Calu3 (cell line): ENCODE results near the gene DOCK10. TPM values are rescaled to one million over a fixed set of nuclear protein-coding genes. Genes with fewer than 3 reads are reported as not detected.

ENCODE experiments used
- BruUV-seq: library from RNA; stranded (reverse); fragments of 400-500 nt; replicated peaks from 2 replicates; lab custom pipeline; 2021; lab: Mats Ljungman, UMichigan
- CTCF ChIA-PET: fragments of 300-600 bp; sonication (Branson Sonifier 250); formaldehyde crosslinking; loops from one replicate; lab custom pipeline; 2022; ENCODE audit warnings: antibody characterized with exemption; lab: Charles Lee
- DNase-seq: peaks from one replicate; pipeline ENCODE4 v3.0.0; 2022
- H3K27ac Mint-ChIP-seq: one replicate; pipeline ENCODE4 v1.8.0; 2022; ENCODE audit warnings: mixed read lengths; ENCODE audit not compliant: unreplicated experiment
- H3K27me3 Mint-ChIP-seq: one replicate; pipeline ENCODE4 v1.8.0; 2022; ENCODE audit warnings: mixed read lengths; ENCODE audit not compliant: unreplicated experiment
- H3K36me3 Mint-ChIP-seq: one replicate; pipeline ENCODE4 v1.8.0; 2022; ENCODE audit warnings: mild to moderate bottlenecking, moderate library complexity, mixed read lengths; ENCODE audit not compliant: insufficient read depth, unreplicated experiment
- H3K4me1 Mint-ChIP-seq: one replicate; pipeline ENCODE4 v1.8.0; 2022; ENCODE audit warnings: mild to moderate bottlenecking, low read depth, mixed read lengths; ENCODE audit not compliant: unreplicated experiment
- H3K4me3 Mint-ChIP-seq: one replicate; pipeline ENCODE4 v1.8.0; 2022; ENCODE audit warnings: mild to moderate bottlenecking, low read depth, moderate library complexity, mixed read lengths; ENCODE audit not compliant: unreplicated experiment
- H3K9me3 Mint-ChIP-seq: one replicate; pipeline ENCODE4 v1.8.0; 2022; ENCODE audit warnings: low read depth, mixed read lengths; ENCODE audit not compliant: unreplicated experiment
- intact Hi-C: fragments of 100-400 bp; cut with micrococcal nuclease; formaldehyde crosslinking; loops from one replicate; pipeline ENCODE4 v1.10.0; 2022; ENCODE audit not compliant: unreplicated experiment
- total RNA-seq: library from RNA; stranded (reverse); gene quantifications from 2 replicates; pipeline ENCODE4 v1.2.3, GENCODE V29; 2022
- TF ChIP-seq, protein P1 (sequence below): fragments of 200-600 bp; IDR thresholded peaks from one replicate; pipeline ENCODE4 v1.8.0; 2022; ENCODE audit warnings: antibody characterized with exemption; ENCODE audit not compliant: unreplicated experiment

Gene DOCK10
- total RNA-seq, 1 experiment from 2014 or later = 11.9 TPM

DNA sequence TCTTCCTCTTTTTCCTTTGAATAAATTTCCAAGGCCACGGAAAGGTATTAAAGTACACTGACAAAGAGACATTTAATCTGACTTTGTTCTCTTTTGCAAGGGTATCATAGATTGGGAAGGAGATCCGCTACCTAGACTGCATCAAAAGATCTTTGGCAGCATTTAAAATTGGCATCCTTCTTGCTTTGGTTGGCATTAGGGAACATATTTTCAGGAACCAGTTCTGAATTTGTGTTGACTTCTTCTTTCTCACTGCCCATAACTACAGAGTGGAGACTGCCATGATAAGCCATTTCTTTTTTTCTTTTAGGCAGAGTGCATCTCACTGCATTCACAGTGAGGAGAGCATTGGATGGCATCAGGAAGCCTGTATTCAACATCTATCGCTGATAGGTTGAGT, 83.4 kb downstream of the DOCK10 start:
- no peaks in the 10 kb centered on the region for H3K9me3 Mint-ChIP-seq
- H3K36me3 Mint-ChIP-seq = no peaks in the 10 kb centered on the region
- H3K4me1 Mint-ChIP-seq = no peaks in the 10 kb centered on the region
- DNase-seq = no peak
- H3K27me3 Mint-ChIP-seq = no peaks in the 10 kb centered on the region
- TF ChIP-seq, protein P1, sequence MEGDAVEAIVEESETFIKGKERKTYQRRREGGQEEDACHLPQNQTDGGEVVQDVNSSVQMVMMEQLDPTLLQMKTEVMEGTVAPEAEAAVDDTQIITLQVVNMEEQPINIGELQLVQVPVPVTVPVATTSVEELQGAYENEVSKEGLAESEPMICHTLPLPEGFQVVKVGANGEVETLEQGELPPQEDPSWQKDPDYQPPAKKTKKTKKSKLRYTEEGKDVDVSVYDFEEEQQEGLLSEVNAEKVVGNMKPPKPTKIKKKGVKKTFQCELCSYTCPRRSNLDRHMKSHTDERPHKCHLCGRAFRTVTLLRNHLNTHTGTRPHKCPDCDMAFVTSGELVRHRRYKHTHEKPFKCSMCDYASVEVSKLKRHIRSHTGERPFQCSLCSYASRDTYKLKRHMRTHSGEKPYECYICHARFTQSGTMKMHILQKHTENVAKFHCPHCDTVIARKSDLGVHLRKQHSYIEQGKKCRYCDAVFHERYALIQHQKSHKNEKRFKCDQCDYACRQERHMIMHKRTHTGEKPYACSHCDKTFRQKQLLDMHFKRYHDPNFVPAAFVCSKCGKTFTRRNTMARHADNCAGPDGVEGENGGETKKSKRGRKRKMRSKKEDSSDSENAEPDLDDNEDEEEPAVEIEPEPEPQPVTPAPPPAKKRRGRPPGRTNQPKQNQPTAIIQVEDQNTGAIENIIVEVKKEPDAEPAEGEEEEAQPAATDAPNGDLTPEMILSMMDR = no peak
- intact Hi-C loops = no loop called here
- no TSS peak for BruUV-seq
- H3K4me3 Mint-ChIP-seq = no peak overlapping the region
- CTCF ChIA-PET = no interaction called here
- H3K27ac Mint-ChIP-seq = no peak overlapping the region

DNA sequence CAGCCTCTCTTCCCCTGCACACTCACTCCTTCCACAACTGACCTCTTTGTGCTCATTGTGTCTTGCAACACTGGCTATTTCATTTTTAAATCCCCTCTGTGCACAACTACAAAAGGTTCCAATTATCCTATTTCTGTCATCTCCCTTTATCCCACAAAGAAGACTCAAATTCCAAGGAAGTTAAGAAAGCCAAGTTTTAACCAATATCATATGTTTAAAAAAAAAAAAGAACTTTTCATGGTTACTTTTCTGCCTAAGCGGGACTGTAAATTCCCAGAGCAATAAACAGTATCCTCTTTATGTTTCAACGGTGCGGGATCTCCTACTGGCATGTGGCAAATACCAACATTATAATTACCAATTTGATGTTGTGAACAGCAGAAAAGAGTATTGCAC, 83.8 kb downstream of the DOCK10 start:
- Mint-ChIP-seq H3K27me3 (no peaks in the 10 kb centered on the region), H3K9me3 (no peaks in the 10 kb centered on the region), H3K27ac (no peak overlapping the region), H3K36me3 (no peaks in the 10 kb centered on the region), H3K4me3 (no peak overlapping the region), H3K4me1 (no peaks in the 10 kb centered on the region)
- TF ChIP-seq, protein P1 = no peak
- intact Hi-C loops = no loop called here
- DNase-seq = no peak
- CTCF ChIA-PET = no interaction called here
- no TSS peak for BruUV-seq

- no peaks in the 10 kb centered on the region for H3K9me3 Mint-ChIP-seq
- no peaks in the 10 kb centered on the region for H3K4me1 Mint-ChIP-seq
- no peaks in the 10 kb centered on the region for H3K36me3 Mint-ChIP-seq
- DNase-seq = no peak
- no peak overlapping the region for H3K4me3 Mint-ChIP-seq
- no peak overlapping the region for H3K27ac Mint-ChIP-seq
- intact Hi-C loops = no loop called here
- TF ChIP-seq, protein P1 = no peak
- H3K27me3 Mint-ChIP-seq = no peaks in the 10 kb centered on the region
- CTCF ChIA-PET = interaction anchor here (0.7 kb wide), 1 partner anchor 16 kb away, joined by 3 read pairs; no protein-coding TSS in a partner anchor
- BruUV-seq = no TSS peak
Measured at GRCh38 chr2:224957540-224958461, 84.5 kb downstream of the DOCK10 start.

DNA sequence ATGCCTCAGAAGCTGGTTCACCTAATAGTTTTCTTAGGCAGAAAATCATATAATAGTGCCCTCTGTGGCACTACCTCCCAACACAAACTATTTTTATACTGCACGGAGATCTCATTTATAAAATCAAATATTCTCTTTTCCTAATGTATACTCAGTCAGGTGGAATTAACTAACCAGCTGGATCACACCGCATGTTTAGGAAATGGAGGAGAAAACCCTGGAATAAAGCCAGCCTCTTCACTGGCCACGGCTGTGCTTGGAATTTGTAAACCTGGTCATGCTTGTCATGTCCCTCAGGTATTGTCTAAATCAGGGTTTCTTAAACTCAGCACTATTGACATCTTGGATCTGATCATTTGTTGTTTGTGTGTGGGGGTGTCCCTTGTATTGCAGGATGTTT, 85.6 kb downstream of the DOCK10 start:
- TF ChIP-seq, protein P1 = no peak
- H3K4me3 Mint-ChIP-seq = no peak overlapping the region
- H3K9me3 Mint-ChIP-seq = no peaks in the 10 kb centered on the region
- no TSS peak for BruUV-seq
- CTCF ChIA-PET = no interaction called here
- no peaks in the 10 kb centered on the region for H3K36me3 Mint-ChIP-seq
- no peaks in the 10 kb centered on the region for H3K4me1 Mint-ChIP-seq
- intact Hi-C loops = no loop called here
- no peak overlapping the region for H3K27ac Mint-ChIP-seq
- DNase-seq = no peak
- H3K27me3 Mint-ChIP-seq = no peaks in the 10 kb centered on the region
